A673 (cell line): ENCODE data around the gene FRAS1. TPM values are rescaled to one million over a fixed set of nuclear protein-coding genes. Genes with fewer than 3 reads are reported as not detected.

ENCODE experiments used
- BruUV-seq: library from RNA; stranded (reverse); fragments of 400-500 nt; replicated peaks from 2 replicates; lab custom pipeline; 2021; lab: Mats Ljungman, UMichigan
- CTCF ChIA-PET: fragments of 300-600 bp; sonication (Branson Sonifier 250); formaldehyde crosslinking; loops from one replicate; lab custom pipeline; 2022; ENCODE audit warnings: antibody characterized with exemption; lab: Charles Lee
- POLR2A ChIA-PET: fragments of 300-600 bp; sonication (Branson Sonifier 250); formaldehyde crosslinking; loops from one replicate; lab custom pipeline; 2022; ENCODE audit warnings: antibody characterized with exemption; ENCODE audit not compliant: low non-redundant PET; lab: Charles Lee
- DNase-seq: peaks from one replicate; pipeline ENCODE4 v3.0.0-alpha.2; 2015; ENCODE audit warnings: low spot score
- H3K27ac ChIP-seq: fragments of 200-600 bp; sonication (generic); 2 replicates; pipeline ENCODE4 v1.5.1; 2016; ENCODE audit warnings: mixed run types, low read depth, mild to moderate bottlenecking, mixed read lengths, antibody characterized with exemption, low read length; ENCODE audit not compliant: poor library complexity, severe bottlenecking
- H3K27me3 ChIP-seq: fragments of 200-600 bp; sonication (generic); replicated peaks from 2 replicates; pipeline ENCODE4 v1.6.1; 2017; ENCODE audit warnings: mixed run types, low read depth, mild to moderate bottlenecking, mixed read lengths, antibody characterized with exemption, low read length; ENCODE audit not compliant: insufficient read depth, poor library complexity
- H3K36me3 ChIP-seq: fragments of 200-600 bp; sonication (generic); 2 replicates; pipeline ENCODE4 v1.6.1; 2016; ENCODE audit warnings: mixed run types, mild to moderate bottlenecking, mixed read lengths, antibody characterized with exemption, low read length; ENCODE audit not compliant: insufficient read depth, poor library complexity, severe bottlenecking
- H3K4me1 ChIP-seq: fragments of 200-600 bp; sonication (generic); 2 replicates; pipeline ENCODE4 v1.6.1; 2017; ENCODE audit warnings: mixed run types, mild to moderate bottlenecking, mixed read lengths, antibody characterized with exemption, low read length; ENCODE audit not compliant: insufficient read depth, poor library complexity, severe bottlenecking
- H3K4me3 ChIP-seq: fragments of 200-600 bp; sonication (generic); 2 replicates; pipeline ENCODE4 v1.5.1; 2016; ENCODE audit warnings: low read depth, mixed run types, mild to moderate bottlenecking, mixed read lengths, low read length; ENCODE audit not compliant: poor library complexity, severe bottlenecking
- H3K9me3 ChIP-seq: fragments of 200-600 bp; sonication (generic); 2 replicates; pipeline ENCODE4 v1.6.1; 2016; ENCODE audit warnings: mixed run types, low read depth, mild to moderate bottlenecking, mixed read lengths, antibody characterized with exemption, low read length; ENCODE audit not compliant: poor library complexity, severe bottlenecking
- EZH2 ChIP-seq: fragments of 200-600 bp; sonication (generic); IDR thresholded peaks from 2 replicates; pipeline ENCODE4 v1.6.1; 2017; ENCODE audit warnings: borderline replicate concordance, low read depth, mild to moderate bottlenecking, mixed read lengths, antibody characterized with exemption, low read length; ENCODE audit not compliant: poor library complexity, severe bottlenecking
- intact Hi-C: fragments of 100-400 bp; cut with micrococcal nuclease; formaldehyde crosslinking; loops from one replicate; pipeline ENCODE4 v1.10.0; 2022; ENCODE audit not compliant: unreplicated experiment
- total RNA-seq: library from RNA; stranded (reverse); gene quantifications from 2 replicates; pipeline ENCODE4 v1.2.3, GENCODE V29; 2021
- TF ChIP-seq, protein P1 (sequence below): fragments of 300-800, 200-600 bp; sonication (generic); conservative IDR thresholded peaks from 2 replicates; pipeline ENCODE4 v1.5.1; 2017; ENCODE audit warnings: low read depth, mild to moderate bottlenecking, antibody characterized with exemption, low read length, moderate library complexity, mixed read lengths

The FRAS1 gene
- total RNA-seq, 1 experiment from 2014 or later: 0.06 TPM

DNA sequence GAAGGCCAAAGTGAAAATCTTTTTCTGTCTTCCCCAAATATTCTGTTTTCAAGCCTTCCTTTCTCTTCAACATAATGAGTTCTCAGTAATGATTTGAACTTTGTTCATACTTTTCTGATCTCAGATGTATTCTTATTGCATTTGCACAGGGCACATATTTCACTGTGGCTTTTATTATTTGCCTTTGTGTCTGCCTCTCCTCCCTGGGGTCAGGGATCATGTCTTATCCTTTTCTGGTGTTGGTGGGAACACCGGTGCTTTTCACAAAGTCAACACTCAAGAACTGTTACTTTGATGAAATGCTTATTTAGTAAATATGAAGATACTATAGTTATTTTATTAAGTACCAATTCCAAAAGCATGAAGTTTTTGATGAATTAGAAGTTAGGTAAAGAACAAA, 143.8 kb downstream of the FRAS1 start:
- H3K4me1 ChIP-seq: no peaks in the 10 kb centered on the region
- intact Hi-C loops: no loop called here
- no peak overlapping the region for H3K4me3 ChIP-seq
- CTCF ChIA-PET: no interaction called here
- no peaks in the 10 kb centered on the region for H3K36me3 ChIP-seq
- POLR2A ChIA-PET: no interaction called here
- H3K27ac ChIP-seq: no peak overlapping the region
- H3K9me3 ChIP-seq: no peaks in the 10 kb centered on the region
- DNase-seq: no peak
- TF ChIP-seq EZH2: no peak
- TF ChIP-seq, protein P1, sequence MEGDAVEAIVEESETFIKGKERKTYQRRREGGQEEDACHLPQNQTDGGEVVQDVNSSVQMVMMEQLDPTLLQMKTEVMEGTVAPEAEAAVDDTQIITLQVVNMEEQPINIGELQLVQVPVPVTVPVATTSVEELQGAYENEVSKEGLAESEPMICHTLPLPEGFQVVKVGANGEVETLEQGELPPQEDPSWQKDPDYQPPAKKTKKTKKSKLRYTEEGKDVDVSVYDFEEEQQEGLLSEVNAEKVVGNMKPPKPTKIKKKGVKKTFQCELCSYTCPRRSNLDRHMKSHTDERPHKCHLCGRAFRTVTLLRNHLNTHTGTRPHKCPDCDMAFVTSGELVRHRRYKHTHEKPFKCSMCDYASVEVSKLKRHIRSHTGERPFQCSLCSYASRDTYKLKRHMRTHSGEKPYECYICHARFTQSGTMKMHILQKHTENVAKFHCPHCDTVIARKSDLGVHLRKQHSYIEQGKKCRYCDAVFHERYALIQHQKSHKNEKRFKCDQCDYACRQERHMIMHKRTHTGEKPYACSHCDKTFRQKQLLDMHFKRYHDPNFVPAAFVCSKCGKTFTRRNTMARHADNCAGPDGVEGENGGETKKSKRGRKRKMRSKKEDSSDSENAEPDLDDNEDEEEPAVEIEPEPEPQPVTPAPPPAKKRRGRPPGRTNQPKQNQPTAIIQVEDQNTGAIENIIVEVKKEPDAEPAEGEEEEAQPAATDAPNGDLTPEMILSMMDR: no peak
- H3K27me3 ChIP-seq: no peaks in the 10 kb centered on the region
- no TSS peak for BruUV-seq

DNA sequence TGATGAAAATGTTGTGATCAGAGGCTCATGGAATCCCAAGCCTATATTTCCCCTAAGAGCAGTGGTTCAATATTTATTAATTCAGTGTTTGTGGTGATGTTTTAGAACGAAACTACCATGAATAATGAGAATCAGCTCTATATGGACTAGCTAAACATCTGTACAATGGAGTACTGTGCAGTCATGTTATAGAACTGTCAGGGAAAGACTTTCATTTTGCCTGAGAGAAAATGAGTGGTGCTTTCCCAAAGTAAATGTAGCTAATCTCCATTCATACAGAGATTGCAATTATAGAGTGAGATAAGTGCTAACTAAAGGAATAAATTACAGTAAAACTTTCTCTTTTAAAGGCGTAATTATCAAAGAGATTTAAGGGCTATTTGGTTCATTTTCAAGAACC, 147.1 kb downstream of the FRAS1 start:
- no peak for TF ChIP-seq EZH2
- TF ChIP-seq, protein P1: no peak
- Histone ChIP-seq H3K36me3 (no peaks in the 10 kb centered on the region), H3K4me1 (no peaks in the 10 kb centered on the region), H3K9me3 (no peaks in the 10 kb centered on the region), H3K27ac (no peak overlapping the region), H3K27me3 (no peaks in the 10 kb centered on the region), H3K4me3 (no peak overlapping the region)
- intact Hi-C loops: no loop called here
- DNase-seq: no peak
- BruUV-seq: no TSS peak
- ChIA-PET CTCF (no interaction called here), POLR2A (no interaction called here)

DNA sequence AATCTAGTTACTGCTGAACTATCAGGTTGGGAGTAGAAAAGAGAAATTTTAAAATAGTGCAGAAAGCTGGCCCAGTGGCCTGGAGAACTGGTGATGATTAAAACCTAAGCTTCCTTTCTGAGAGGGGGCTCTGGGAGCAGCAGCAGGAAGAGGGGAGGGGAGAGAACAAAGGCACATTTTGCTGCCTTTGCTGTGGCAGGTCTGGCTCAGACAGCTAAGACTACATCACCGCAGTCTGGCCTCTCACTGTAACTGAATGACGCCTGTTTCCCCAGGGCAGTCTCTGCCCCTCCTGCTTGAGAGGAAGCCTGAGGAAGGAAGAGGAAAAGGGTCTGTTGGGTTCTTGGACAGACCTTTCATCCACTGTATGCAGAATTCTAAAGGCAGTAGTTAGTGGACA, 148.5 kb downstream of the FRAS1 start:
- intact Hi-C loops: no loop called here
- no peak for TF ChIP-seq EZH2
- TF ChIP-seq, protein P1: no peak
- no peaks in the 10 kb centered on the region for H3K9me3 ChIP-seq
- no peaks in the 10 kb centered on the region for H3K27me3 ChIP-seq
- ChIA-PET POLR2A (no interaction called here), CTCF (no interaction called here)
- H3K4me1 ChIP-seq: no peaks in the 10 kb centered on the region
- BruUV-seq: no TSS peak
- no peaks in the 10 kb centered on the region for H3K36me3 ChIP-seq
- no peak overlapping the region for H3K27ac ChIP-seq
- H3K4me3 ChIP-seq: no peak overlapping the region
- no peak for DNase-seq
